GM18517 (cell line): ENCODE results near the gene UBE2L3.
A peak's percentile ranks its signal among the peaks of the same experiment; 100 is the strongest.
"Not testable (repeated sequence)": the region's sequence is repeated elsewhere in the genome, so short reads cannot be mapped to it uniquely, and the experiment has no call there.

ENCODE experiments used
- ATAC-seq: cut with Tn5 transposase; IDR thresholded peaks from one replicate; pipeline ENCODE4 v1.9.1; 2021; ENCODE audit warnings: mild to moderate bottlenecking, moderate library complexity; ENCODE audit not compliant: unreplicated experiment

UBE2L3 gene

GRCh38 chr22:21624880-21625791 lies 57.6 kb downstream of the UBE2L3 start:
- ATAC-seq: no peak

GRCh38 chr22:21626073-21626734 lies 58.7 kb downstream of the UBE2L3 start:
- ATAC-seq: no peak

- no peak for ATAC-seq
Observed at GRCh38 chr22:21626735-21627469, 59.4 kb downstream of the UBE2L3 start.

- ATAC-seq: no peak
Observed at GRCh38 chr22:21628386-21629254, 61.1 kb downstream of the UBE2L3 start.

GRCh38 chr22:21629255-21630149 lies 62.0 kb downstream of the UBE2L3 start, which contains the start of gene YDJC:
YDJC (minus strand) TSS chr22:21630022; CDS start chr22:21630014, 8 bp downstream.
- ATAC-seq: peak; percentile 73

- ATAC-seq: no peak
Observed at GRCh38 chr22:21631025-21631424, 63.5 kb downstream of the UBE2L3 start.

GRCh38 chr22:21632237-21632895 lies 64.9 kb downstream of the UBE2L3 start, which contains the start of gene CCDC116:
CCDC116 (plus strand) TSS chr22:21632760; CDS start chr22:21633182, 422 bp downstream.
- ATAC-seq: no peak

- no peak for ATAC-seq
Observed at GRCh38 chr22:21632931-21633330, 65.4 kb downstream of the UBE2L3 start.

GRCh38 chr22:21633481-21633880 lies 66.0 kb downstream of the UBE2L3 start:
- ATAC-seq: no peak

- no peak for ATAC-seq
Observed at GRCh38 chr22:21634081-21634480, 66.6 kb downstream of the UBE2L3 start.

- ATAC-seq: no peak
Observed at GRCh38 chr22:21634844-21635243, 67.3 kb downstream of the UBE2L3 start.

- ATAC-seq: no peak
Observed at GRCh38 chr22:21635771-21636510, 68.4 kb downstream of the UBE2L3 start.

- no peak for ATAC-seq
Observed at GRCh38 chr22:21636629-21637218, 69.2 kb downstream of the UBE2L3 start.

- ATAC-seq: not testable (repeated sequence)
Observed at GRCh38 chr22:21637450-21637849, 69.9 kb downstream of the UBE2L3 start.

- no peak for ATAC-seq
Observed at GRCh38 chr22:21639359-21639758, 71.8 kb downstream of the UBE2L3 start.

- no peak for ATAC-seq
Observed at GRCh38 chr22:21640810-21641209, 73.3 kb downstream of the UBE2L3 start.

GRCh38 chr22:21641417-21641788 lies 73.9 kb downstream of the UBE2L3 start:
- ATAC-seq: peak; percentile 10
